Endothelial cell of umbilical vein (primary cell): Measurements from ENCODE around the gene LMO7.

Experiments
- POLR2AphosphoS5 ChIP-seq: IDR thresholded peaks from 2 replicates; pipeline ENCODE4 v1.6.1; 2012; ENCODE audit warnings: low read depth, mild to moderate bottlenecking, control low read depth, low read length, moderate library complexity; ENCODE audit not compliant: insufficient read depth
- TF ChIP-seq, protein P1 (sequence below), 2 donors: IDR thresholded peaks; 1 replicate in 1 of 2; 2 replicates in 1 of 2; pipeline ENCODE4 v1.5.1; 2011; ENCODE audit warnings: low read length in 2 of 2, mild to moderate bottlenecking in 2 of 2, moderate library complexity in 2 of 2, control low read depth in 1 of 2, inconsistent platforms in 1 of 2, low read depth in 1 of 2; ENCODE audit not compliant: insufficient read depth in 1 of 2; ENCODE audit errors: extremely low read depth in 1 of 2

DNA sequence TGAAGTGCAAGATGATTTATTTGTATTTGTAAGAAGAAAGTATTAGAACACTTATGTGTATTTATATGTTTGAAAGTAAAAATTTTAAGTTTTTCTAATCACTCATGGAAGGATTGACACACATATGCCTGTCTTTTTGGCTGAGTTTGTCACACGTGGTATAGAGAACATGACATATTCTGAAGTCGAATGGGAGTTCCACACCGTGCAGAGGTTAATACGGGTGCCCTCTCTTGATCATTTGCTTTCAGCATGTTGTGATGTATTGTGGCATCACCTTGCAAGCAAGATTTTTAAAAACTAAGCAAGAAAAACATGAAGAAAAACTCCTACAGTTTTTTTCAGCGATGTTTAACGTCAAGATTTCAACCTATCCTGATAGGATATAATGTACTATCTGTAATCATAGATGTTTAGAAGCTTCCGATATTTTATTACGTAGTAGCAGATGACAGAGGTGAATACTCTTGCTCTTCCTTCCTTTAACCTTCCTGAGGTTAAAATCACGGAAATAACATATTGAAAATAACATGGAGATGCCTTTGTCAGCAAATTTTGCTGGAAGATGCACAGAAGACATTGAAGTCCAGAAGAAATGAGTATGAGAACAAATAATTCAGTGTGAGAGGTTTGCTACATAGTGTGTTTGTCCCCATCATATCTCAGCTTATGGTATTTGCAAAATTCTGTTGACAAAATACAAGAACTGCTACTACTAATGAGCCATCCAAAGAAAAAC is 231.4 kb downstream of the LMO7 start:
- TF ChIP-seq POLR2AphosphoS5 = no peak
- TF ChIP-seq, protein P1, sequence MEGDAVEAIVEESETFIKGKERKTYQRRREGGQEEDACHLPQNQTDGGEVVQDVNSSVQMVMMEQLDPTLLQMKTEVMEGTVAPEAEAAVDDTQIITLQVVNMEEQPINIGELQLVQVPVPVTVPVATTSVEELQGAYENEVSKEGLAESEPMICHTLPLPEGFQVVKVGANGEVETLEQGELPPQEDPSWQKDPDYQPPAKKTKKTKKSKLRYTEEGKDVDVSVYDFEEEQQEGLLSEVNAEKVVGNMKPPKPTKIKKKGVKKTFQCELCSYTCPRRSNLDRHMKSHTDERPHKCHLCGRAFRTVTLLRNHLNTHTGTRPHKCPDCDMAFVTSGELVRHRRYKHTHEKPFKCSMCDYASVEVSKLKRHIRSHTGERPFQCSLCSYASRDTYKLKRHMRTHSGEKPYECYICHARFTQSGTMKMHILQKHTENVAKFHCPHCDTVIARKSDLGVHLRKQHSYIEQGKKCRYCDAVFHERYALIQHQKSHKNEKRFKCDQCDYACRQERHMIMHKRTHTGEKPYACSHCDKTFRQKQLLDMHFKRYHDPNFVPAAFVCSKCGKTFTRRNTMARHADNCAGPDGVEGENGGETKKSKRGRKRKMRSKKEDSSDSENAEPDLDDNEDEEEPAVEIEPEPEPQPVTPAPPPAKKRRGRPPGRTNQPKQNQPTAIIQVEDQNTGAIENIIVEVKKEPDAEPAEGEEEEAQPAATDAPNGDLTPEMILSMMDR (IDR thresholded peaks at IDR 0.05; ENCODE audit: extremely low read depth in 1 of 2, insufficient read depth in 1 of 2, low read depth in 1 of 2, low read length in 2 of 2) = no peak
